Naive thymus-derived CD4-positive, alpha-beta T cell (primary cell): Measurements from ENCODE around the gene GDPD3. TPM values are rescaled to one million over a fixed set of nuclear protein-coding genes. Genes with fewer than 3 reads are reported as not detected.

Experiments used
- ATAC-seq: fragments of 150-1000 bp; cut with Tn5 transposase; 2 replicates; pipeline ENCODE4 v1.10.0; 2021; ENCODE audit warnings: mild to moderate bottlenecking, moderate library complexity
- CTCF ChIA-PET: fragments of 350-600 bp; sonication (Branson Sonifier 250); formaldehyde crosslinking; loops from one replicate; lab custom pipeline; 2021; ENCODE audit warnings: antibody characterized with exemption; lab: Charles Lee
- POLR2A ChIA-PET: fragments of 350-600 bp; sonication (Branson Sonifier 250); formaldehyde crosslinking; loops from one replicate; lab custom pipeline; 2021; ENCODE audit warnings: antibody characterized with exemption, inconsistent platforms; lab: Charles Lee
- DNase-seq, 9 donors: peaks; one replicate each; pipeline versions ENCODE4 v3.0.0 to v3.0.0-alpha.2; 2020 to 2022; ENCODE audit warnings: mixed read lengths in 1 of 9
- H3K27ac ChIP-seq: one replicate; pipeline ENCODE4 v1.7.0; 2013; ENCODE audit warnings: mild to moderate bottlenecking, low read depth, low read length, moderate library complexity
- H3K27me3 ChIP-seq, 2 donors: one replicate each; pipeline ENCODE4 v1.7.0; 2013; ENCODE audit warnings: low read length in 2 of 2, mild to moderate bottlenecking in 2 of 2, moderate library complexity in 2 of 2; ENCODE audit not compliant: control insufficient read depth in 2 of 2, insufficient read depth in 2 of 2
- H3K36me3 ChIP-seq, 3 experiments: 1 replicate in 2 of 3; 2 replicates in 1 of 3; pipeline ENCODE4 v1.7.0; 2013; ENCODE audit warnings: low read length in 3 of 3, mild to moderate bottlenecking in 3 of 3, moderate library complexity in 1 of 3; ENCODE audit not compliant: insufficient read depth in 3 of 3, control insufficient read depth in 2 of 3
- H3K4me1 ChIP-seq, 2 donors: one replicate each; pipeline ENCODE4 v1.7.0; 2013; ENCODE audit warnings: low read length in 2 of 2, mild to moderate bottlenecking in 2 of 2, moderate library complexity in 1 of 2; ENCODE audit not compliant: control insufficient read depth in 2 of 2, insufficient read depth in 2 of 2
- H3K4me3 ChIP-seq: 2 replicates; pipeline ENCODE4 v1.7.0; 2013; ENCODE audit warnings: mild to moderate bottlenecking, low read length
- H3K9me3 ChIP-seq, 3 experiments: 1 replicate in 2 of 3; 2 replicates in 1 of 3; pipeline ENCODE4 v1.7.0; 2013; ENCODE audit warnings: low read length in 3 of 3; ENCODE audit not compliant: control insufficient read depth in 2 of 3
- H3K27ac Mint-ChIP-seq, 9 donors: one replicate each; pipeline ENCODE4 v1.8.0; 2020 to 2022; ENCODE audit warnings: mixed read lengths in 9 of 9, mild to moderate bottlenecking in 8 of 9, moderate library complexity in 5 of 9, inconsistent platforms in 2 of 9
- H3K27me3 Mint-ChIP-seq, 5 donors: one replicate each; pipeline ENCODE4 v1.8.0; 2021 to 2022; ENCODE audit warnings: mixed read lengths in 5 of 5, mild to moderate bottlenecking in 1 of 5
- H3K36me3 Mint-ChIP-seq, 5 donors: one replicate each; pipeline ENCODE4 v1.8.0; 2020 to 2022; ENCODE audit warnings: mixed read lengths in 5 of 5, mild to moderate bottlenecking in 3 of 5, inconsistent platforms in 1 of 5
- H3K4me1 Mint-ChIP-seq, 7 donors: one replicate each; pipeline ENCODE4 v1.8.0; 2020 to 2022; ENCODE audit warnings: mixed read lengths in 7 of 7, mild to moderate bottlenecking in 3 of 7, inconsistent platforms in 1 of 7
- H3K4me3 Mint-ChIP-seq, 10 donors: one replicate each; pipeline ENCODE4 v1.8.0; 2020 to 2022; ENCODE audit warnings: mild to moderate bottlenecking in 10 of 10, mixed read lengths in 10 of 10, moderate library complexity in 6 of 10, inconsistent platforms in 2 of 10
- H3K9me3 Mint-ChIP-seq, 11 donors: one replicate each; pipeline ENCODE4 v1.8.0; 2020 to 2022; ENCODE audit warnings: mixed read lengths in 11 of 11, mild to moderate bottlenecking in 4 of 11, inconsistent platforms in 1 of 11, moderate library complexity in 1 of 11
- intact Hi-C, 2 donors: fragments of 100-400 bp; cut with micrococcal nuclease; formaldehyde crosslinking; loops; one replicate each; pipeline ENCODE4 v1.15.1; 2023
- polyA plus RNA-seq, 2 donors: library from polyadenylated mRNA; unstranded; fragments of 300-500 nt; fragmentation: Illumina TruSeq; gene quantifications; one replicate each; pipeline ENCODE4 v1.2.3, GENCODE V29; 2021
- total RNA-seq, 6 experiments: library from RNA in 5 of 6; stranded (reverse) in 5 of 6; gene quantifications; 1 replicate in 5 of 6; 2 replicates in 1 of 6; pipeline ENCODE4 v1.2.3 and lab custom pipeline; 2021 to 2026

GDPD3 gene
- total and polyA plus RNA-seq, 7 experiments from 2014 or later, result 7.9 to 39.3 (median 12.3) TPM; not detected in 2

DNA sequence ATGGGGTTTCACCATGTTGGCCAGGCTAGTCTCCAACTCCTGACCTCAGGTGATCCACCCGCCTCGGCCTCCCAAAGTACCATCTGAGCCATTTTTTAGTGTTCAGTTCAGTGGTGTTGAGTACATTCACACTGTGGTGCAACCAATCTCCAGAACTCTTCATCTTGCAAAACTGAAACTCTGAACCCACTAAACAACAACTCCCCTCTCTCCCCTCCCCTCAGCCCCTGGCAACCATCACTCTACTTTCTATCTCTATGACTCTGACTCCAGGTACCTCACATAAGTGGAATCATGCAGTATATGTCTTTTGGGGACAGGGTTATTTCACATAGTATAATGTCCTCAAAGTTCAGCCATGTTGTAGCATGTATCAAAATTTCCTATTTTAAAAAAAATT is 28.4 kb upstream of the GDPD3 start:
- H3K27me3 ChIP-seq, result no peaks in the 10 kb centered on the region
- peaks cover 0 to 2% (median 0%) of the 10 kb centered on the region in 11 donors for H3K9me3 Mint-ChIP-seq
- H3K4me3 ChIP-seq, result no peak overlapping the region
- ChIA-PET POLR2A (interaction anchor here (0.6 to 2.2 kb wide), 4 partner anchors 15 to 77 kb away, joined by 3 to 23 read pairs (median 4); partner anchors contain the start of genes ALDOA and CORO1A), CTCF (interaction anchor here (0.6 kb wide), 1 partner anchor 761 kb away, joined by 5 read pairs; no protein-coding TSS in a partner anchor)
- H3K27ac ChIP-seq, result no peak overlapping the region
- H3K4me1 Mint-ChIP-seq, result peaks cover 21 to 40% (median 25%) of the 10 kb centered on the region in 7 donors
- DNase-seq (no peak), ATAC-seq (no peak)
- peak overlapping the region in 5 of 9 donors; percentile 5 to 65 (median 24) for H3K27ac Mint-ChIP-seq
- H3K27me3 Mint-ChIP-seq, result no peaks in the 10 kb centered on the region
- no peaks in the 10 kb centered on the region for H3K36me3 ChIP-seq
- H3K36me3 Mint-ChIP-seq, result peaks cover 0 to 2% (median 0%) of the 10 kb centered on the region in 5 donors
- H3K4me3 Mint-ChIP-seq, result peak overlapping the region in 1 of 10 donors; percentile 21
- H3K4me1 ChIP-seq, result peaks cover 0 to 23% of the 10 kb centered on the region in 2 donors
- intact Hi-C loops, result no loop called here
- no peaks in the 10 kb centered on the region for H3K9me3 ChIP-seq

GRCh38 chr16:30139583-30140481 is 26.5 kb upstream of the GDPD3 start:
- Histone ChIP-seq H3K9me3 (no peaks in the 10 kb centered on the region), H3K27ac (peak overlapping the region; percentile 24), H3K27me3 (no peaks in the 10 kb centered on the region), H3K4me1 (peaks cover 0 to 23% of the 10 kb centered on the region in 2 donors), H3K4me3 (no peak overlapping the region), H3K36me3 (no peaks in the 10 kb centered on the region)
- DNase-seq, result peak in 3 of 9 donors; percentile 16 to 20 (median 19)
- ATAC-seq, result peak; percentile 34
- CTCF ChIA-PET, result interaction anchor here (0.6 to 1.4 kb wide), 5 partner anchors 14 to 290 kb away, joined by 3 read pairs; partner anchors contain the start of gene DCTPP1
- intact Hi-C loops, result loop anchor here in 1 of 2 donors (2.0 kb wide), 1 partner anchor 17 kb away; the partner anchor contains the start of gene MAPK3
- Mint-ChIP-seq H3K27me3 (no peaks in the 10 kb centered on the region), H3K4me1 (peaks cover 16 to 34% (median 25%) of the 10 kb centered on the region in 7 donors), H3K36me3 (peaks cover 0 to 2% (median 0%) of the 10 kb centered on the region in 5 donors), H3K4me3 (peak overlapping the region; percentile 15 to 70 (median 45)), H3K27ac (peak overlapping the region; percentile 71 to 94 (median 84)), H3K9me3 (peaks cover 0 to 2% (median 0%) of the 10 kb centered on the region in 11 donors)
- POLR2A ChIA-PET, result interaction anchor here (0.5 to 2.4 kb wide), 14 partner anchors 9 to 268 kb away, joined by 3 to 16 read pairs (median 3); partner anchors contain the start of genes ALDOA, CORO1A and ZNF771

- intact Hi-C loops, result loop anchor here in 1 of 2 donors (2.0 kb wide), 1 partner anchor 15 kb away; the partner anchor contains the start of gene MAPK3
- peak overlapping the region in 1 of 9 donors; percentile 46 for H3K27ac Mint-ChIP-seq
- H3K27me3 ChIP-seq, result no peaks in the 10 kb centered on the region
- no peak for DNase-seq
- no peaks in the 10 kb centered on the region for H3K36me3 ChIP-seq
- H3K9me3 ChIP-seq, result no peaks in the 10 kb centered on the region
- peaks cover 0 to 19% of the 10 kb centered on the region in 2 donors for H3K4me1 ChIP-seq
- H3K4me3 Mint-ChIP-seq, result no peak overlapping the region
- no peak for ATAC-seq
- no peaks in the 10 kb centered on the region for H3K27me3 Mint-ChIP-seq
- H3K27ac ChIP-seq, result no peak overlapping the region
- ChIA-PET POLR2A (interaction anchor here (0.5 to 1.6 kb wide), 5 partner anchors 48 to 356 kb away, joined by 3 to 5 read pairs (median 4); partner anchors contain the start of gene ALDOA), CTCF (interaction anchor here (0.7 kb wide), 1 partner anchor 23 kb away, joined by 3 read pairs; no protein-coding TSS in a partner anchor)
- peaks cover 10 to 29% (median 20%) of the 10 kb centered on the region in 7 donors for H3K4me1 Mint-ChIP-seq
- peaks cover 0 to 2% (median 0%) of the 10 kb centered on the region in 11 donors for H3K9me3 Mint-ChIP-seq
- H3K36me3 Mint-ChIP-seq, result peaks cover 0 to 4% (median 0%) of the 10 kb centered on the region in 5 donors
- no peak overlapping the region for H3K4me3 ChIP-seq
Measured at GRCh38 chr16:30137897-30138296, 24.6 kb upstream of the GDPD3 start.

- peaks cover 0 to 17% of the 10 kb centered on the region in 2 donors for H3K4me1 ChIP-seq
- H3K27me3 Mint-ChIP-seq, result no peaks in the 10 kb centered on the region
- POLR2A ChIA-PET, result interaction anchor here (0.6 to 1.6 kb wide), 4 partner anchors 49 to 355 kb away, joined by 3 to 5 read pairs (median 4); partner anchors contain the start of gene ALDOA
- no peaks in the 10 kb centered on the region for H3K27me3 ChIP-seq
- H3K27ac ChIP-seq, result no peak overlapping the region
- peaks cover 10 to 24% (median 19%) of the 10 kb centered on the region in 7 donors for H3K4me1 Mint-ChIP-seq
- H3K4me3 ChIP-seq, result no peak overlapping the region
- no peaks in the 10 kb centered on the region for H3K36me3 ChIP-seq
- intact Hi-C loops, result no loop called here
- H3K9me3 Mint-ChIP-seq, result peaks cover 0 to 2% (median 0%) of the 10 kb centered on the region in 11 donors
- no peak overlapping the region for H3K4me3 Mint-ChIP-seq
- CTCF ChIA-PET, result no interaction called here
- no peaks in the 10 kb centered on the region for H3K9me3 ChIP-seq
- no peak for ATAC-seq
- H3K27ac Mint-ChIP-seq, result peak overlapping the region in 1 of 9 donors; percentile 25
- DNase-seq, result no peak
- peaks cover 0 to 4% (median 0%) of the 10 kb centered on the region in 5 donors for H3K36me3 Mint-ChIP-seq
Measured at GRCh38 chr16:30136971-30137605, 23.8 kb upstream of the GDPD3 start.

- Histone ChIP-seq H3K9me3 (no peaks in the 10 kb centered on the region), H3K27ac (no peak overlapping the region), H3K4me3 (no peak overlapping the region), H3K36me3 (no peaks in the 10 kb centered on the region), H3K4me1 (no peaks in the 10 kb centered on the region), H3K27me3 (no peaks in the 10 kb centered on the region)
- Mint-ChIP-seq H3K36me3 (peaks cover 0 to 16% (median 0%) of the 10 kb centered on the region in 5 donors), H3K9me3 (peaks cover 0 to 9% (median 0%) of the 10 kb centered on the region in 11 donors), H3K4me1 (peaks cover 0 to 18% (median 3%) of the 10 kb centered on the region in 7 donors), H3K27me3 (no peaks in the 10 kb centered on the region), H3K27ac (no peak overlapping the region), H3K4me3 (no peak overlapping the region)
- DNase-seq (no peak), ATAC-seq (no peak)
- POLR2A ChIA-PET, result no interaction called here
- CTCF ChIA-PET, result interaction anchor here (0.7 kb wide), 1 partner anchor 16 kb away, joined by 3 read pairs; no protein-coding TSS in a partner anchor
- intact Hi-C loops, result no loop called here
Measured at GRCh38 chr16:30132591-30132990, 19.3 kb upstream of the GDPD3 start.
